ENCODE measurements around the gene PDZD7. TPM values are rescaled to one million over a fixed set of nuclear protein-coding genes. Genes with fewer than 3 reads are reported as not detected.

The PDZD7 gene
- total RNA-seq, 1 experiment from 2014 or later, result 0.30 TPM

- peaks cover 5% of the 10 kb centered on the region for H3K4me1 ChIP-seq (ENCODE audit: insufficient read depth, low read length, poor library complexity, severe bottlenecking)
- no peaks in the 10 kb centered on the region for H3K27me3 ChIP-seq (replicated peaks; ENCODE audit: insufficient read depth, low read depth, low read length, poor library complexity)
- no peak overlapping the region for H3K4me3 ChIP-seq (ENCODE audit: low read depth, low read length, poor library complexity, severe bottlenecking)
- DNase-seq (ENCODE audit: low spot score), result no peak
- H3K36me3 ChIP-seq (ENCODE audit: insufficient read depth, low read length, poor library complexity, severe bottlenecking), result no peaks in the 10 kb centered on the region
- TF ChIP-seq EZH2 (IDR thresholded peaks at IDR 0.05; ENCODE audit: borderline replicate concordance, low read depth, low read length, poor library complexity, severe bottlenecking), result no peak
- TF ChIP-seq CTCF (conservative IDR thresholded peaks at IDR 0.05; ENCODE audit: low read depth, low read length), result no peak
- H3K9me3 ChIP-seq (ENCODE audit: low read depth, low read length, poor library complexity, severe bottlenecking), result no peaks in the 10 kb centered on the region
- POLR2A ChIA-PET (ENCODE audit: low non-redundant PET), result no interaction called here
- CTCF ChIA-PET, result interaction anchor here (1.1 kb wide), 1 partner anchor 47 kb away, joined by 3 read pairs; no protein-coding TSS in a partner anchor
- no TSS peak for BruUV-seq (replicated peaks)
- intact Hi-C loops (cut with micrococcal nuclease; ENCODE audit: unreplicated experiment), result no loop called here
- no peak overlapping the region for H3K27ac ChIP-seq (ENCODE audit: low read depth, low read length, poor library complexity, severe bottlenecking)
These were observed 62.7 kb downstream of the PDZD7 start for GRCh38 chr10:100968062-100968736.

GRCh38 chr10:100967332-100967731 is 63.6 kb downstream of the PDZD7 start:
- TF ChIP-seq CTCF (conservative IDR thresholded peaks at IDR 0.05; ENCODE audit: low read depth, low read length), result no peak
- no peak for TF ChIP-seq EZH2 (IDR thresholded peaks at IDR 0.05; ENCODE audit: borderline replicate concordance, low read depth, low read length, poor library complexity, severe bottlenecking)
- Histone ChIP-seq H3K9me3 (ENCODE audit: low read depth, low read length, poor library complexity, severe bottlenecking) (no peaks in the 10 kb centered on the region), H3K4me3 (ENCODE audit: low read depth, low read length, poor library complexity, severe bottlenecking) (no peak overlapping the region), H3K36me3 (ENCODE audit: insufficient read depth, low read length, poor library complexity, severe bottlenecking) (peaks cover 8% of the 10 kb centered on the region), H3K27ac (ENCODE audit: low read depth, low read length, poor library complexity, severe bottlenecking) (no peak overlapping the region), H3K4me1 (ENCODE audit: insufficient read depth, low read length, poor library complexity, severe bottlenecking) (peaks cover 5% of the 10 kb centered on the region), H3K27me3 (replicated peaks; ENCODE audit: insufficient read depth, low read depth, low read length, poor library complexity) (no peaks in the 10 kb centered on the region)
- CTCF ChIA-PET, result no interaction called here
- no TSS peak for BruUV-seq (replicated peaks)
- no peak for DNase-seq (ENCODE audit: low spot score)
- intact Hi-C loops (cut with micrococcal nuclease; ENCODE audit: unreplicated experiment), result no loop called here
- POLR2A ChIA-PET (ENCODE audit: low non-redundant PET), result no interaction called here

GRCh38 chr10:100966887-100967286 is 64.0 kb downstream of the PDZD7 start:
- intact Hi-C loops (cut with micrococcal nuclease; ENCODE audit: unreplicated experiment), result no loop called here
- Histone ChIP-seq H3K27me3 (replicated peaks; ENCODE audit: insufficient read depth, low read depth, low read length, poor library complexity) (no peaks in the 10 kb centered on the region), H3K27ac (ENCODE audit: low read depth, low read length, poor library complexity, severe bottlenecking) (no peak overlapping the region), H3K4me3 (ENCODE audit: low read depth, low read length, poor library complexity, severe bottlenecking) (no peak overlapping the region), H3K9me3 (ENCODE audit: low read depth, low read length, poor library complexity, severe bottlenecking) (no peaks in the 10 kb centered on the region), H3K4me1 (ENCODE audit: insufficient read depth, low read length, poor library complexity, severe bottlenecking) (peaks cover 6% of the 10 kb centered on the region), H3K36me3 (ENCODE audit: insufficient read depth, low read length, poor library complexity, severe bottlenecking) (peaks cover 12% of the 10 kb centered on the region)
- ChIA-PET CTCF (no interaction called here), POLR2A (ENCODE audit: low non-redundant PET) (no interaction called here)
- no TSS peak for BruUV-seq (replicated peaks)
- TF ChIP-seq EZH2 (IDR thresholded peaks at IDR 0.05; ENCODE audit: borderline replicate concordance, low read depth, low read length, poor library complexity, severe bottlenecking) (no peak), CTCF (conservative IDR thresholded peaks at IDR 0.05; ENCODE audit: low read depth, low read length) (no peak)
- DNase-seq (ENCODE audit: low spot score), result no peak

All from A673 (cell line).